Measurements from ENCODE around the gene DEGS2.

DEGS2 gene

GRCh38 chr14:100138082-100138787 lies 21.2 kb downstream of the DEGS2 start:
- H3K4me1 ChIP-seq (ENCODE audit: control insufficient read depth, insufficient read depth, low read length) = peaks cover 3% of the 10 kb centered on the region
- H3K27me3 ChIP-seq (replicated peaks; ENCODE audit: control insufficient read depth, insufficient read depth, low read length) = no peaks in the 10 kb centered on the region
- H3K36me3 ChIP-seq (ENCODE audit: control insufficient read depth, insufficient read depth, low read length, severe bottlenecking) = peaks cover 20% of the 10 kb centered on the region
- no peak overlapping the region for H3K4me3 ChIP-seq (ENCODE audit: low read length)
- DNase-seq (ENCODE audit: low read depth) = no peak
- no peak overlapping the region for H3K9ac ChIP-seq (ENCODE audit: low read length)
- H3K9me3 ChIP-seq (ENCODE audit: control insufficient read depth, low read length) = no peaks in the 10 kb centered on the region

- Histone ChIP-seq H3K36me3 (ENCODE audit: control insufficient read depth, insufficient read depth, low read length, severe bottlenecking) (peaks cover 19% of the 10 kb centered on the region), H3K4me3 (ENCODE audit: low read length) (no peak overlapping the region)
- no peak for DNase-seq (ENCODE audit: low read depth)
Measured at GRCh38 chr14:100137173-100137572, 22.3 kb downstream of the DEGS2 start.

DNA sequence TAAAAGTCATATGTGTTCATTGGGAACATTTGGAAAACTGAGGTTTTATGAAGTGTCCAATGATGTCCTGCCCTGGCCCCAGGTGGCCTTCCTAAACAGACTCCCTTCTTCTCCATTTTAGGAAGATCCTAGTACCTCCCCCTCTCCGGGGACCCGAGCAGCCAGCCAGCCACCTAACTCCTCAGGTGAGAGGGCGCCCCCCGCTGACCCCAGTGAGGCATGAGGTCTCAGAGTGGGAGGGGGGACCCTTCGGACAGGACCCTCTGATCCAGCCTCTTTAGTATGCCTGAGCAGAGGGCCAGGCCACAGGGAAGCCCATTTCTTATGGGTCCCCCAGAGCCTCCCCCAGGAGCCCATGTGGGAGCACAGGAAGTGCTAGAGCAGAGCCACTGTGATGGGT lies 23.7 kb downstream of the DEGS2 start:
- Histone ChIP-seq H3K4me1 (ENCODE audit: control insufficient read depth, insufficient read depth, low read length) (peaks cover 27% of the 10 kb centered on the region), H3K27me3 (replicated peaks; ENCODE audit: control insufficient read depth, insufficient read depth, low read length) (no peaks in the 10 kb centered on the region), H3K9me3 (ENCODE audit: control insufficient read depth, low read length) (no peaks in the 10 kb centered on the region), H3K4me3 (ENCODE audit: low read length) (no peak overlapping the region), H3K9ac (ENCODE audit: low read length) (no peak overlapping the region), H3K36me3 (ENCODE audit: control insufficient read depth, insufficient read depth, low read length, severe bottlenecking) (peaks cover 11% of the 10 kb centered on the region)
- no peak for DNase-seq (ENCODE audit: low read depth)

More at GRCh38 chr14:100137173-100137572, 22.3 kb downstream of the DEGS2 start:
- Histone ChIP-seq H3K27me3 (replicated peaks; ENCODE audit: control insufficient read depth, insufficient read depth, low read length) (no peaks in the 10 kb centered on the region), H3K9ac (ENCODE audit: low read length) (no peak overlapping the region), H3K4me1 (ENCODE audit: control insufficient read depth, insufficient read depth, low read length) (peaks cover 13% of the 10 kb centered on the region), H3K9me3 (ENCODE audit: control insufficient read depth, low read length) (no peaks in the 10 kb centered on the region)

DNA sequence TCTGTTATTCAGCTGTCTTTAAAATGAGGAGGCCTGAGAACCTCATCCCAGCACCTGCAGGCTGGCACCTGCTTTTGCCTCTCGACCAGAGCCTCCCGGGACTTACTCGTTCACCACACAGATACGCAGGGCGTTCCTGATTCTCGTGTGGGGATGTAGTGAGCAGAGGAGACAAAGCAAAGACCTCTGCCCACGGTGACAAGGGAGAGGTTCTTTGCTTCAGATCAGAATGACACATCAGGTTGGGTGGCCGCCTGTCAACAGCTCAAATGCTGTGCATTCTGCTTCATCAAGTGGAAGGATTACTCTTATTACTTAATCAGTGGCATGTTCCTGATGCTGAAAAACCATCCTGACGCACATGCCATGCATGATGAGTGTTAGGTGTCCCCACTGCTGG lies 24.4 kb downstream of the DEGS2 start:
- Histone ChIP-seq H3K27me3 (replicated peaks; ENCODE audit: control insufficient read depth, insufficient read depth, low read length) (no peaks in the 10 kb centered on the region), H3K9me3 (ENCODE audit: control insufficient read depth, low read length) (no peaks in the 10 kb centered on the region), H3K4me3 (ENCODE audit: low read length) (no peak overlapping the region), H3K36me3 (ENCODE audit: control insufficient read depth, insufficient read depth, low read length, severe bottlenecking) (peaks cover 11% of the 10 kb centered on the region), H3K4me1 (ENCODE audit: control insufficient read depth, insufficient read depth, low read length) (peaks cover 34% of the 10 kb centered on the region), H3K9ac (ENCODE audit: low read length) (no peak overlapping the region)
- DNase-seq (ENCODE audit: low read depth) = no peak

DNA sequence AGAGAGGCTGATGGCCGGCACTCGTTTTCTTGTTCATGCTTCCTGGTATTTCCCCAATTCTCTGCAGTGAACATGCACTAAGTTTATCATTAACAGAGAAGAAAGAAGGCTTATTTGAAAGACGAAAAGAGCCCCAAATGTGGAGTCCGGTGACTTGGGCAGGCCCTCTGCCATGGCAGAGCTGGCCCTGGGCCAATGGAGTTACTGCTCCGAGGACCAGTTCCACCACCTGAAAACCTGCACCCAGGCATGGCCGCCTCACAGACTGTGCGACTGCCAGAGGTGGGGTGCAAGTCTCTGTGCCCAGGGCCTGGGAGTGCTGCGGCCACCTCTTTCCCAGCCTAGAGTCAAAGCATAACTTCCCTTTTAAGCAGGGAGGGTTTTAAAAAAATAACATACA lies 24.9 kb downstream of the DEGS2 start:
- peaks cover 39% of the 10 kb centered on the region for H3K4me1 ChIP-seq (ENCODE audit: control insufficient read depth, insufficient read depth, low read length)
- H3K27me3 ChIP-seq (replicated peaks; ENCODE audit: control insufficient read depth, insufficient read depth, low read length) = no peaks in the 10 kb centered on the region
- DNase-seq (ENCODE audit: low read depth) = no peak
- peaks cover 11% of the 10 kb centered on the region for H3K36me3 ChIP-seq (ENCODE audit: control insufficient read depth, insufficient read depth, low read length, severe bottlenecking)
- no peaks in the 10 kb centered on the region for H3K9me3 ChIP-seq (ENCODE audit: control insufficient read depth, low read length)
- H3K9ac ChIP-seq (ENCODE audit: low read length) = no peak overlapping the region
- H3K4me3 ChIP-seq (ENCODE audit: low read length) = no peak overlapping the region

GRCh38 chr14:100132903-100133510 lies 26.4 kb downstream of the DEGS2 start:
- peak overlapping the region; percentile 37 for H3K4me3 ChIP-seq (ENCODE audit: low read length)
- peak overlapping the region; percentile 75 for H3K9ac ChIP-seq (ENCODE audit: low read length)
- H3K27me3 ChIP-seq (replicated peaks; ENCODE audit: control insufficient read depth, insufficient read depth, low read length) = no peaks in the 10 kb centered on the region
- peak; percentile 64 for DNase-seq (ENCODE audit: low read depth)
- no peaks in the 10 kb centered on the region for H3K9me3 ChIP-seq (ENCODE audit: control insufficient read depth, low read length)
- peaks cover 52% of the 10 kb centered on the region for H3K4me1 ChIP-seq (ENCODE audit: control insufficient read depth, insufficient read depth, low read length)
- peaks cover 8% of the 10 kb centered on the region for H3K36me3 ChIP-seq (ENCODE audit: control insufficient read depth, insufficient read depth, low read length, severe bottlenecking)

DNA sequence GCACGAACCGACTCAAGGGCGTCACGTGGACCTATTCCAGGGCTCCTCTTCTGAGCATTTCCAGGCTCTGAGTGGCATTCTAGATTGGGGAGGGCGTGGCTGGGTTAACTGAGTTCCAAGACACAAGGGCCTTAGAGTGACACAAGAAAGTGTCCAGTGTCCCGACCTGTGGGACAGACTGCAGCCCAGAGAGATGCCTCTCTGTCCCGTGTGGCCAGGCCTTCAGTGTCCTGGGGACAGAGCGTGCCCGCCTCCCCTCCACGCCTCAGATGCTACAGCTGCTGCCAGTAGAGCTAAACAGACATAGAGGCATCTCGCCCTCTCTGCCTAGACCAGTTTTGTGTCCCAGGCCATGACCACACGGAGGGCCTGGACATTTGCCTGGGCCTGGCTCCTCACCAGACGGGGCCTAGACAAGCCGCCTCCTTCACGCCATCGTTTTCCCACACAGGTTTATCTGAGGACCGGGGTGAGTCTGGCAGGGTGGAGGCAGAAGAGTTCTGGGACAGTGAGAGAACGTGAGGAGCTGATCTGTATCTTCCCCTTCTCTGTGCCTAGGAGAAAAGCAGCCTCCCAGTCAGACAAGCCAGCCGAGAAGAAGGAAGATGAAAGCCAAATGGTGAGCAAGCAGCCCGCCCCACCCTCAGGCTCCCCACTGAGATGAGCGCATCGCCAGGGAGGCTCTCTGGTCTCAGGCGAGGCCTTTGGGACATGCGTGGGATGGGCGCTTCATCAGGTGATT lies 27.1 kb downstream of the DEGS2 start:
- DNase-seq (ENCODE audit: low read depth) = peak; percentile 53
- H3K27me3 ChIP-seq (replicated peaks; ENCODE audit: control insufficient read depth, insufficient read depth, low read length) = no peaks in the 10 kb centered on the region

GRCh38 chr14:100131181-100131580 lies 28.3 kb downstream of the DEGS2 start:
- peak overlapping the region; percentile 75 for H3K9ac ChIP-seq (ENCODE audit: low read length)
- peaks cover 57% of the 10 kb centered on the region for H3K4me1 ChIP-seq (ENCODE audit: control insufficient read depth, insufficient read depth, low read length)
- no peaks in the 10 kb centered on the region for H3K27me3 ChIP-seq (replicated peaks; ENCODE audit: control insufficient read depth, insufficient read depth, low read length)
- H3K4me3 ChIP-seq (ENCODE audit: low read length) = no peak overlapping the region
- H3K36me3 ChIP-seq (ENCODE audit: control insufficient read depth, insufficient read depth, low read length, severe bottlenecking) = peaks cover 8% of the 10 kb centered on the region
- no peaks in the 10 kb centered on the region for H3K9me3 ChIP-seq (ENCODE audit: control insufficient read depth, low read length)
- no peak for DNase-seq (ENCODE audit: low read depth)

More for the DNA sequence above, 27.1 kb downstream of the DEGS2 start:
- peaks cover 57% of the 10 kb centered on the region for H3K4me1 ChIP-seq (ENCODE audit: control insufficient read depth, insufficient read depth, low read length)
- H3K4me3 ChIP-seq (ENCODE audit: low read length) = peak overlapping the region; percentile 1
- H3K9me3 ChIP-seq (ENCODE audit: control insufficient read depth, low read length) = no peaks in the 10 kb centered on the region
- peak overlapping the region; percentile 75 for H3K9ac ChIP-seq (ENCODE audit: low read length)
- peaks cover 5% of the 10 kb centered on the region for H3K36me3 ChIP-seq (ENCODE audit: control insufficient read depth, insufficient read depth, low read length, severe bottlenecking)

DNA sequence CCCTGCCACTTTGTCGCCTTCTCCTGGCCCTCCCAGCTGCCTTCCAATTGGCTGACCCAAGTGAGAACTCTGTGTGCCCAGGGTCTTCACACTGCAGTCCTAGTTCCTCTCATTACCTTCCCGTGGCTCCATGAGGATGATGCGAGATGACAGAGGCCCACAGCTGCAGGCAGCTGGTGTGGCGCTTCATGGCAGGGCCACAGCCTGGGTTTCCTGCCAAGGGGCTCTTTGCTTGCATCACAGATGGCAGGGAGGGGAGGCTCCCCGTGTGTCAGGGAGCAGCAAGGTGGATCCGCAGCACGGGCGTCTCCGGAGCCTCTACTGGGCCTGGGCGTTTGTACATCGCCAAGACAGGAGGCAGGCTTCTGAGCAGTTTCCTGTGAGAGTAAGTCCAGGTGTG lies 28.9 kb downstream of the DEGS2 start:
- Histone ChIP-seq H3K36me3 (ENCODE audit: control insufficient read depth, insufficient read depth, low read length, severe bottlenecking) (peaks cover 5% of the 10 kb centered on the region), H3K4me1 (ENCODE audit: control insufficient read depth, insufficient read depth, low read length) (peaks cover 57% of the 10 kb centered on the region), H3K4me3 (ENCODE audit: low read length) (no peak overlapping the region), H3K9ac (ENCODE audit: low read length) (peak overlapping the region; percentile 78), H3K27me3 (replicated peaks; ENCODE audit: control insufficient read depth, insufficient read depth, low read length) (no peaks in the 10 kb centered on the region), H3K9me3 (ENCODE audit: control insufficient read depth, low read length) (no peaks in the 10 kb centered on the region)
- DNase-seq (ENCODE audit: low read depth) = no peak

GRCh38 chr14:100129161-100129589 lies 30.3 kb downstream of the DEGS2 start:
- peaks cover 14% of the 10 kb centered on the region for H3K36me3 ChIP-seq (ENCODE audit: control insufficient read depth, insufficient read depth, low read length, severe bottlenecking)
- H3K9me3 ChIP-seq (ENCODE audit: control insufficient read depth, low read length) = no peaks in the 10 kb centered on the region
- H3K4me1 ChIP-seq (ENCODE audit: control insufficient read depth, insufficient read depth, low read length) = peaks cover 57% of the 10 kb centered on the region
- H3K4me3 ChIP-seq (ENCODE audit: low read length) = peak overlapping the region; percentile 31
- no peak for DNase-seq (ENCODE audit: low read depth)
- H3K27me3 ChIP-seq (replicated peaks; ENCODE audit: control insufficient read depth, insufficient read depth, low read length) = no peaks in the 10 kb centered on the region
- peak overlapping the region; percentile 78 for H3K9ac ChIP-seq (ENCODE audit: low read length)

DNA sequence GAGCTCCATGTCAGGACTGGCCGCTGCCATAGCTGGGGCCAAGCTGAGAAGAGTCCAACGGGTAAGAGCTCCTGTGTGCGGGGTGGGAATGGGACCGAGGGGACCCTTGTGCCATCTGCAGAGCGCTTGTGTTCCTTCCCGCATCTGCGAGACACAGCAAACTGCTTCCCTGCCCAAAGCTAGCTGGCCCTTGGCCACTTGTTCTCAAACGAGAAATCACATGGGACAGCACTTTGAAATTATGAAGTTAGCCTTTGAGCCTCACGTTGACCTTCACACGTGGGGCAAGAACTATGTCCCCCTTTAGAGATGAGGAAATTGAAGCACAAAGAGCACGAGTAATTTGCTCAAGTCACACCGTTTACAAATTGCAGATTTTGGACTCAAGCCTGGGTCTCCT lies 30.8 kb downstream of the DEGS2 start:
- DNase-seq (ENCODE audit: low read depth) = no peak
- no peak overlapping the region for H3K4me3 ChIP-seq (ENCODE audit: low read length)
- no peaks in the 10 kb centered on the region for H3K27me3 ChIP-seq (replicated peaks; ENCODE audit: control insufficient read depth, insufficient read depth, low read length)
- peaks cover 14% of the 10 kb centered on the region for H3K36me3 ChIP-seq (ENCODE audit: control insufficient read depth, insufficient read depth, low read length, severe bottlenecking)
- peaks cover 57% of the 10 kb centered on the region for H3K4me1 ChIP-seq (ENCODE audit: control insufficient read depth, insufficient read depth, low read length)
- no peaks in the 10 kb centered on the region for H3K9me3 ChIP-seq (ENCODE audit: control insufficient read depth, low read length)
- peak overlapping the region; percentile 78 for H3K9ac ChIP-seq (ENCODE audit: low read length)

Measured in adipocyte (in vitro differentiated cells).